NCI-H128 (cell line): ENCODE measurements around the gene MMP23B.
A peak's percentile ranks its signal among the peaks of the same experiment; 100 is the strongest.
"Not testable (repeated sequence)": the region's sequence is repeated elsewhere in the genome, so short reads cannot be mapped to it uniquely, and the experiment has no call there.

Source experiments
- DNase-seq: peaks from one replicate; lab custom pipeline; 2025; ENCODE audit not compliant: unreplicated experiment; lab: John Stamatoyannopoulos, UW

Gene MMP23B

DNA sequence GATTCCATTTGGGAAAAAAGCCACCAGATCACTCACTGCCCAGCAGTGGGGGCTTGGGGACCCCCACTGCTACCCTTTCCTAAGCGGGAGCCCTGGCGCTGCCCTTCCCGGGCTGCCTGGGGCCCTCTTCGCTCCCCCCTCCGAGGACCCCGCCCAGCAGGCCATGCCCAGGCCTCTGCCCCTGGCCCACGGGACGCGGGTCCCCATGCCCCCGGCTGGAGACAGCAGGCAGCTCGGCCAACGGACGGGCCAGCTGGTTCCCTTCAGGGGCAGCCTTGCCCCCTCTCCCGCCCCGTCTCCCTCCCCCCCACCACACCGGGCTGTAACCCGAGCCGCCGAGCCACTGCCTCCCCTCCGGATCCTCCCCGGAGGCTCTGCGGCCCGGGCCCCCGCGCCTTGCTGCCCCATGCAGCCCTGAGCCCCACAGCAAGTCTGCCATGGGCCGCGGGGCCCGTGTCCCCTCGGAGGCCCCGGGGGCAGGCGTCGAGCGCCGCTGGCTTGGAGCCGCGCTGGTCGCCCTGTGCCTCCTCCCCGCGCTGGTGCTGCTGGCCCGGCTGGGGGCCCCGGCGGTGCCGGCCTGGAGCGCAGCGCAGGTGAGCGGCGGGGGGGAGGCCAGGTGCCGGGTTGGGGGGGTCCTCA lies at the start of gene MMP23B:
MMP23B (plus strand) TSS at position 392 of the 639 bp plus-strand sequence; CDS start at position 438, 46 bp downstream.
- no peak for DNase-seq

DNA sequence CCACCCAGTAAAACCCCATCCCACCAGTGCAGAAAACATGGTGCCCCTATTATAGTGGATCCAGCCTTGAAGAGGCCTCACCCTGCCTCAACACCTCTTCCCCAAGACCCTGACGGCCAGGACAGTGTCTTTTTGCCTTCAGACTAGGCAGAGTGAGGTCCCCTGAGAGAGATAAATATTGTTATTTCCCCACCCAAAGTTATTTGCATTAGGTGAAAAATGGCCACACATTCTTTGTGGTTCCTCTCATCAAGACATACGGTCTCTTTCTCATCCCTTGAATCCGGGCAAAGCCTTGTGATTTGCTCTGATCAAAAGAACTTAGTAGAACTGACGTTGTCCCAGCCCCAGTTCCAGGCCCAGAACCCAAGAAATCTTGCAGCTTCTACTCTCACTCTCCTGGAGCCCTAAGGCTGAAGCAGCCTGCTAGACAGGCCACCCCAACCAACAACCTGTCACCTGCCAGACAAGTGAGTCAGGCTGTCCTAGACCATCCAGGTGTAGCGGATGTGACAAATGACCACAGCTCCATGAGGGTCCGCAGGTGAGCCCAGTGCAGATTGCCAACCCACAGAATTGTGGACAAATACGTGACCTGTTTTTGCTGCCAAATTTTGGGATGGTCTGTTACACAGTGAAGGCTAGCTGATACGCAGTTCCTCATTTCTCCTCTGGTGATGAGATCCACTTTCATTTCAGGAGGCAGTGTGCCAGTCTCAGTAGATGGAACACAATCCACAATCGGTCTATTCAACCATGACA lies 49.2 kb upstream of the MMP23B start:
- no peak for DNase-seq

DNA sequence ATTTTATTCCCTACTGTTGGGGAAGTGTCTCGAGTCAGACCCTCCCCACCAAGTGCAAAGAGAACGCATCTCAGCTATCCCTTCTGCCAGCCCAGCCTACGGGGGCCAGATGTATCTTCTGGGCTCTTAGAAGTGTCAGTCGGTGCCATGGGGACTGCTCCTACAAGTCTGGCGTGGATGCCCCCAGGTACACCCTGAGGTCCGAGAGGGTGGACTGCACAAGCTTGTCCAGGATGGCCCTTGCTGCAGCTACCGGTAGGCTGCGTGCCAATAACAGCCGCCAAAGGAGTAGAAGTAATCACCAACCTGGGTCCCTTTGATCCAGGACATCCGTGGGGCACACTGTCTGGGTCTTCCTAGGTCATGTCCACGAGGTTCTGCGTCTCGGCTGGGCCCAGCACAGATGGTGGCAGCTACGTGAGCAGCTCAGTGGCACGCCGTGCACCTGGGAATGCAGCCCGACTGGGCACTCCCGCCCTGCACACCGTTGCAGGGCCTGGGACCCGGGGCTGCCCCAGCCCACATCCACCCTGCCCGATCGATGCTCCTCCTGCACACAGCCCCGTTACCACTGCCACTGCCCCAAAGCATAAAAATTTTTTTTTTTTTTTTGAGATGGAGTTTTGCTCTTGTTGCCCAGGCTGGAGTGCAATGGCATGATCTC lies 48.5 kb upstream of the MMP23B start:
- no peak for DNase-seq

DNA sequence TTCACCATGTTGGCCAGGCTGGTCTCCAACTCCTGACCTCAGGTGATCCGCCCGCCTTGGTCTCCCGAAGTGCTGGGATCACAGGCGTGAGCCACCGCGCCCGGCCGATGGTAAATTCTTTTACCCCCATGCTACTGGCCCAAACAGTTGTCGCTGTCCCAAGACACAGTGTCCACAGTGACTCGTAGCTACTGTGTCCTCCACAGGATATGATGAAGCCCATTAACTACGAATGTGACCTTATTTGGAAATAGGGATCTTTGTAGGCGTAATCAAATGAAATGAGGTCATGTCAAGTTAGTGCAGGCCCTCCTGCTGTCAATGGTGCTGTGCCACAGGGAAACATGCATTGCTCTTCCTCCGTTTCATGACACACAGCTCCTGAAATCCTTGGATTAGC lies 40.5 kb upstream of the MMP23B start:
- DNase-seq, result no peak

- no peak for DNase-seq
Observed at GRCh38 chr1:1593834-1594601, 38.0 kb upstream of the MMP23B start.

GRCh38 chr1:1594602-1595260 lies 37.2 kb upstream of the MMP23B start:
- DNase-seq, result no peak

DNA sequence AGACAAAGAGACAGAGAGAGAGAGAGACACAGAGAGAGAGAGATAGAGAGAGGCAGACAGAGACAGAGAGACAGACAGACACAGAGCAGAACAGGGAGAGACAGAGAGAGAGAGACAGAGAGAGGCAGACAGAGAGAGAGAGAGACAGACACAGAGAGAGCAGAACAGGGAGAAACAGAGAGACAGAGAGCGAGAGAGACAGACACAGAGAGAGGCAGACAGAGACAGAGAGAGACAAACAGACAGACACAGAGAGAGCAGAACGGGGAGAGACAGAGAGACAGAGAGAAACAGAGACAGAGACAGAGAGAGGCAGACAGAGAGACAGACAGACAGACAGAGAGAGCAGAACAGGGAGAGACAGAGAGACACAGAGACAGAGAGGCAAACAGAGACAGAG lies 36.6 kb upstream of the MMP23B start:
- not testable (repeated sequence) for DNase-seq

DNA sequence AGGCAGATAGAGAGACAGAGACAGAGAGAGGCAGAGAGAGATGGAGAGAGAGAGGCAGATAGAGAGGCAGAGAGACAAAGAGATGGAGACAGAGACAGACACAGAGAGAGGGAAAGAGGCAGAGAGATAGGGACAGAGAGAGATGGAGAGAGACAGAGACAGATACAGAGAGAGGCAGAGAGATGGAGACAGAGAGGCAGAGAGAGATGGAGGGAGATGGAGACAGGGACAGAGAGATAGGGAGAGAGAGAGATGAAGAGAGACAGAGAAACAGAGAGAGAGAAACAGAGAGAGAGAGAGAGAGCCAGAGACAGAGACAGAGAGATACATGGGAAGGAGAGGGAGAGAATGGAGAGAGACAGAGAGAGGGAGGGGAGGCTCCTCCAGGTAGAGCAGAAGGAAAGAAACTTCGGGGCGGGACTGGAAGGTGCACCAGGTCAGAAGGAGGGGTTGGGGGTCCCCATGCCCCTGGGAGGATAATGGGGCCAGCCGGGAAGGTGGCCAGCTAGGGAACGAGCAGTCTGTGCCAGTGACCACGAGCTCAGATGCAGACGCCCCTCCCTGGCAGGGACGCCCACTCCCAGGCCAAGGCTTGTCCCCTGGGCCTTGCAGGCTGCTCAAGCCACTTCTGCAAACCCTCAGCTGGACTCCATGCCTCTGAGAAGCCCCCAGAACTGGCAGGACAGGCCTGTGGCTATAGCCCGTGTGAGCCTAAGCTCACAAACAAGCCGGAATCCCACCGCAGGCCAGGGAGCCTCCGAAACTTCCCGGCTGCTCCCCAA lies 35.3 kb upstream of the MMP23B start:
- DNase-seq, result no peak

DNA sequence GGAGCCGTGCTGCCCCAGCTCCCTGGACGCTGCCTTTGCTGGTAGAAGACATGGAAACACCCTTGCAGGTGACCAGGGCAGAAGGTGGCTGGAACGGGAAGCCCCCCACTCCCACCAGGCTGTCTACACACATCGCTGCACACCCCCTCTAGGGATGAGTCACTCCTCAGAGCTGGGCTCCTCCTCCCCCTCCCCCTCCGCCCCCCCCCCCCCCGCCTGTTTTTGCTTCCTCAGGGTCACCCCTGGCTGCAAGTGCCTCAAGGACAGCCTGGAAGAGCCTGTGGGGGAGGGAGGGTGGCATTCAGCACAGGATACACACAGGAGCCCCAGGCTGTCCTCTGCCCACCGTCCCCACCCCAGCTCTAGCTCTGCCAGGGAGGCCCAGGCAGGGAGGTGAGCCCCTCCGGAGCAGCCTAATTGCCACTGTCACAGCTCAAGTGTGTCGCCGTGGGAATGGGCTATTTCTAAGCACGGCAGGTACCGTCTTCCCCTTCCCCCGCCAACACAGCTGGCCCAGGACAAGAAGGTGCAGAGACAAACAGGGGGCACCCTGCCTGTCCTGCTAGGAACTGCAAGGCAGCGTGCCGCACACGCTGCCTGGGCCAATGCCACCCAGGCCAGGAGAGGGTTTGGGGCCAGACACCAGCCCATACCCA lies 34.6 kb upstream of the MMP23B start:
- no peak for DNase-seq

DNA sequence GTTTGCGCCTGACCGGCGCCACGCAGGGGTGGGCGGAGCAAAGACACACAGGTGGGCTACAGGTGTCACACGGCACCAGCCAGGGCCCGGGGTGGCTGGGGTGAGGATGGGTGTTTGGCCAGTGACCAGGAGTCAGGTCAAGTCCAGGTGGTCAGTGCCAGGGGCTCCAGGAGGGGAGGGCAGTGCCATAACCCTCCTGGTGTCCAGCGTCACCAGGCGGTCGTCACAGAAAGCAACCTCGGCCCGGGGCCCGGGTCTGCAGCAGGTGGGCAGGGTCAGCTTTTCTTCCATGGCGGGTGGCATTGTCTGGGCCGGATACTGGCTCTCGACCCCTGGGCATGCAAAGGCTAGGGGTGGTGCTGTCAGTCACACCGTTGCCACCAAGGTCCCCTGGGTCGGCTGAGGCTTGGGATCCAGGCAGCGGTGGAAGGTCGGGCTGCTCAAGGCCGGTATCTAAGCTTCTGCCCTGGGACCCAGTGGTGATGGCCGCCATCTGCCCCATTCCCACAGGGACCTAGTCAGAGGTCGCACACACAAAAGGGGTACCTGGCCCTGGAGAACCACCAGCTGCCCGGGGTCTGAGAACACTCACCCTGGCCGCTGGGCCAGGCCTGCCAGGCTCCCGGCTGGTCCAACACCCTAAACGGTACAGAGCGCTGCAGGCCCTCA lies 33.8 kb upstream of the MMP23B start:
- DNase-seq, result no peak

DNA sequence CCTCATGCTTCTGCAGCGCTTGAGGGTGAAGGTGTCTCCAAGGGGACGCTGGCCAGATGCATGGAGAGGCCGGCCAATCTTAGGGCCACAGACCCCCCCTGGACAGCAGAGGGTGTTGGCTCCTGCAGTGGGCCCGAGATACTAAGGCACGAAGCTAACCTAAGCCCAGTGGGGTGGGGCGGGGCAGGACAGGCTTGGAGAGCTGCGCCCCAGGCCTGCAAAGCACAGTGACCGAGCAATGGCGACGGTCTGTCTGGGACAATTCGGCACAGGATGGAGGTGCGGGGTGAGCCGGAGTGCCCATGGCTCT lies 33.3 kb upstream of the MMP23B start:
- no peak for DNase-seq

DNA sequence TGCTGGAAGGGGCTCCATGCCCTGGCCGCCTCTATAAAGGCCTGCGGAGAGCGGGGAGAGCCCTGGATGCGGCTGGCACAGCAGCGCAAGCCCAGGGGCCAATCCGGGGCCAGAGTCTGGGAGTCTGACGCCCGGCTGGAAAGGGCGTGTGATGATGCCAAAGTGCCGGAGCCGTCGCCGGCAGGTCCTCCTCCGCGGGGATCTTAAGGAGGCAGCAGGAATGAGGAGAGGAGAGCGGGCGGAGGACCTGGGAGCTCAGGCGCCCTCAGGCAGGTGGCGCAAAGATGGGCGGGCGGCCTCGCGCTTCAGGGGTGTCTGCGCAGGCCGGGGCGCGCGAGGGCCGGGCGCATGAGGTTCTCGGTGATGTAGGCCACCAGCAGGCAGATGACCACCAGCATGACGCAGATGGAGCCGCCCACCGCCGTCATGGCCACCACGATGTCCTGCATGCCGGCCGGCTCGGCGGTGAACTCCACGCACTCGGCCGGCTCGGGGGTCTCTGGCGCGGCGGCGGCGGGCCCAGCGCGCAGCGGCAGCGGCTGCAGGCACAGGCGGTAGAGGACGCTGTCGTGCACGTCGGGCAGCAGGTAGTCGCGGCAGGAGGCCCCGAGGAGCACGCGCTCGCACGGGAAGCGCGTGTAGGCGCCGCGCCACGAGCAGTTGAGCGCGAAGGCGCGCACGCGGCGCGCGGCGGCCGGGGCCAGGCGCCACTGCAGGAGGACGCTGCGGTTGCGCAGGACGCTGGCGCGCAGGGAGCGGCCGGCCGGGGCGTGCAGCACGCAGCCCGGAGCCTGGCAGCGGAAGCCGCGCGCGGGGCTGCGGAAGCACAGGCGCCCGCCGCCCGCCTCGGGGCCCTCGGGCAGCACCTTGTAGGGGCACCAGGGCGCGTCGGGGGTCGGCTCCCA lies 32.7 kb upstream of the MMP23B start:
- DNase-seq, result peak; percentile 14

DNA sequence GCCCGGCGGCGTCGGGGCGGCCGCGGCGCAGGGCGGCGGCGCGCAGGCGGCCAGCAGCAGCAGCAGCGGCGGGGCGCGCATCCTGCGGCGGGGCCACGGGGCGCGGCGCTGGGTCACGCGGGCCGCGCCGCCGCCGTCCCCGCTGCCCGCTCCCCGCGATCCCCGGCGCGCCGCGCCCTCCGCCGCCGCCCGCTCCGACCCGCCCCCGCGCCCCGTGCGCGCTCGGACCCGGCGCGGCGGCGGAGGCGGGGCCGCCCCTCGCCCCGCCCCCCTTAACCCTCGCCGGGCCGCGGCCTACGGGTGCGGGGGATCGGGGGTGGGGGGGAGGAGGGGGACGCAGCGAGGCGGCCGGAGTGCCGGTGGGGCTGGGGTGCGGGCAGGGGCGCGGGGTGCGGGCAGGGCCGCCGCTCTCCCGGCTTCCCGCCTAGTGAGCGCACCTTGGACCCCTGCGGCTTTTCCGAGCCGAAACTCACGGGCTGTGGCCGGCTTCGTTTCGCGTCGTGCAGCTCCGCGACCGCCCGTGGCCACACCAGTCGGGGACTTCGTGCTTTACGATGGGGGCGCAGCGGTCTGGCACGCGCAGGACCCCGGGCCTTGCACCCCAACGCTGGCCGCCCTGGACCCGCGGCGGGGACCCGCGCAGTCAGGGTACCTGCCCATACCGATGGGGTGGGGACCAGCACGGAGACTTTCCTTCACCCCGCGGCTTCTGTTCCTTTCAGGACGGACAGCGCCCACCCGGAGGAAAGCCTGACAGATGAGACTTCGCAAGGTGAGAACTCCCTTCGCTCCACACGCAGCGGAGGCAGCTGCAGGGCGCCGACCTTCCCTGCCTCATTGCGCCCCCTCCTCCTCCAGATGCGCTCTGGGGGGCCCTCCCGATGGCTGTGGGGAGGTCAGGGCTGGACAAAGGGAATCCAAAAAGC lies 31.8 kb upstream of the MMP23B start, which contains the start of gene FNDC10:
FNDC10 (minus strand) TSS at position 201 of the 926 bp plus-strand sequence; CDS start at position 81, 120 bp downstream.
- DNase-seq, result no peak

- no peak for DNase-seq
Observed at GRCh38 chr1:1600861-1601563, 31.0 kb upstream of the MMP23B start.

- no peak for DNase-seq
Observed at GRCh38 chr1:1601564-1602303, 30.2 kb upstream of the MMP23B start.
